T-helper 17 cell (primary cell): Measurements from ENCODE around the gene ENDOV. TPM values are rescaled to one million over a fixed set of nuclear protein-coding genes. Genes with fewer than 3 reads are reported as not detected.

Experiments used
- ATAC-seq: fragments of 150-1000 bp; cut with Tn5 transposase; 2 replicates; pipeline ENCODE4 v1.10.0; 2021; ENCODE audit warnings: mild to moderate bottlenecking, moderate library complexity
- DNase-seq, 3 donors: peaks; one replicate each; pipeline versions ENCODE4 v3.0.0 to v3.0.0-alpha.2; 2020 to 2021
- H3K9me3 ChIP-seq: one replicate; pipeline ENCODE4 v1.7.0; 2013; ENCODE audit warnings: low read length, mild to moderate bottlenecking; ENCODE audit not compliant: control insufficient read depth, poor library complexity, severe bottlenecking
- H3K27ac Mint-ChIP-seq: one replicate; pipeline ENCODE4 v1.8.0; 2022; ENCODE audit warnings: mild to moderate bottlenecking, moderate library complexity, mixed read lengths
- H3K27me3 Mint-ChIP-seq: one replicate; pipeline ENCODE4 v1.8.0; 2022; ENCODE audit warnings: mixed read lengths
- H3K36me3 Mint-ChIP-seq: one replicate; pipeline ENCODE4 v1.8.0; 2022; ENCODE audit warnings: low read depth, mixed read lengths
- H3K4me1 Mint-ChIP-seq: one replicate; pipeline ENCODE4 v1.8.0; 2022; ENCODE audit warnings: mild to moderate bottlenecking, mixed read lengths
- H3K4me3 Mint-ChIP-seq: one replicate; pipeline ENCODE4 v1.8.0; 2022; ENCODE audit warnings: mild to moderate bottlenecking, moderate library complexity, mixed read lengths
- total RNA-seq, 4 donors: library from RNA in 2 of 4; stranded (reverse) in 2 of 4; gene quantifications; one replicate each; pipeline ENCODE4 v1.2.3 and lab custom pipeline; 2022 to 2026

Gene ENDOV
- total RNA-seq, 2 donors from 2014 or later = 14.1 to 24.5 TPM

DNA sequence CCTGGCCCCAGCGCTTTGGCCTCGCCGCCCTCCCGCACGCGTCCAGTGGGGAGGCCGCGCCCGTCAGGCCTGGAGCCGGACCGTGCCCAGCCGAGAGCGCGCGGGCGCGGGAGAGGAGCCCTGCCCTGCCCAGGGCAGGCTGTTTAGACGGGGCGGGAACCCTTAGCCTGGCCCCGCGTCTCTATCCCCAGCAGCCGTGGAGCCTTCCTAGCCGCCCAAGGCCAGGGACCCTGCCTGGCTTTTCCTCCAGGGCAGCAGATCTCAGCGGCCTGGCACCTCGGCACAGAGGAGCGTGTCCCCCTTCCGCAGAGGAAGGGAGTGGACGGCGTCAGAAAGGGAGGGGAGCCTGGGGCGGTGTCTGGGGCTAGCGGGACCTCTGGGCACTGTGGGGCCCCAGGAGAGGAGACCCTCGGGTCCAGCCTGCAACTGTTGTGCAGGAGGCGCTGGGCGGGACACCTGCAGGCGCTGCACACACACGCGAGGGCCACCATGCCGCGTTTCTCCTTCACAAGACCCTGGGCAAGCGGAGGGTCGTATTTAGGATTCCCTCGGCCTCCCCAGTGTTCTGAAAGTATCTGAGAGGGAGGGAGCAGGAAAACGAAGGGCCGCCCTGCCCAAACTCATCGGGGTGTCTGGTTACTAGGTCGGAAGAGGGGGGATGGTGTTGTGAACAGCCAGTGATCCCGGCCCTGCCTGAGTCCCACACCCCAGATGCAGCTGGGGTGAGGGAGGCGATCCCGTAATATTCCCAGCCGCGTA is 63.7 kb downstream of the ENDOV start:
- peaks cover 5% of the 10 kb centered on the region for H3K36me3 Mint-ChIP-seq
- DNase-seq (no peak), ATAC-seq (no peak)
- peaks cover 12% of the 10 kb centered on the region for H3K4me1 Mint-ChIP-seq
- H3K27ac Mint-ChIP-seq = no peak overlapping the region
- peaks cover 62% of the 10 kb centered on the region for H3K27me3 Mint-ChIP-seq
- no peaks in the 10 kb centered on the region for H3K9me3 ChIP-seq
- H3K4me3 Mint-ChIP-seq = no peak overlapping the region

DNA sequence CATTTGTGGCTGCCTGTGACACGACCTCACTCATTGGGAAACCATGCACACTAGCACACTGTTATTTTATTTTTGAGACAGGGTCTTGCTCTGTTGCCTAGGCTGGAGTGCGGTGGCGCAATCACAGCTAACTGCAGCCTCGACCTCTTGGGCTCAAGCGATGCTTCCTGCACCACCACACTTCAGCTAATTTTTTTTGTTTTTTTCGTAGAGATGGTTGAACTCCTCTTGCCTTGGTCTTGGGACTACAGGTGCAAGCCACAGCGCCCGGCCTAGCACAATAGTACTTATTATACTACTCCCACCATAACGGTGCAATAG is 64.2 kb downstream of the ENDOV start:
- Mint-ChIP-seq H3K27me3 (peaks cover 61% of the 10 kb centered on the region), H3K4me3 (peak overlapping the region; percentile 49)

DNA sequence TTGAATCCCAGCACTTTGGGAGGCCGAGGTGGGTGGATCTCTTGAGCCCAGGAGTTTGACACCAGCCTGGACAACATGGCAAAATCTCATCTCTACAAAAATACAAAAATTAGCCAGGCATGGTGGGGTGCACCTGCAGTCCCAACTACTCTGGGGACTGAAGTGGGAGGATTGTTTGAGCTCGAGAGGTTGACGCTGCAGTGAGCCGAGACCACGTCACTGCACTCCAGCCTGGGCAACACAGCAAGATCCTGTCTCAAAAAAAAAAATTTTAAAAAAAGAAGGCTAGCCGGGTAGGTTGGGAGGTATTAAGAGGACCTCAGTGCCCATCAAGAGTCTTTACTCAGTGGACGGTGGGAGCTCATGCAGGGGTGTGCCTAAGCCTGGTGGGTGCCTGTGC is 65.3 kb downstream of the ENDOV start:
- H3K27me3 Mint-ChIP-seq = peaks cover 53% of the 10 kb centered on the region
- no peaks in the 10 kb centered on the region for H3K9me3 ChIP-seq
- no peak overlapping the region for H3K27ac Mint-ChIP-seq
- ATAC-seq (no peak), DNase-seq (no peak)
- H3K4me3 Mint-ChIP-seq = no peak overlapping the region
- peaks cover 5% of the 10 kb centered on the region for H3K36me3 Mint-ChIP-seq
- H3K4me1 Mint-ChIP-seq = peaks cover 3% of the 10 kb centered on the region

More for the DNA sequence above, 64.2 kb downstream of the ENDOV start:
- H3K27ac Mint-ChIP-seq = no peak overlapping the region
- ATAC-seq = no peak
- no peak for DNase-seq
- peaks cover 5% of the 10 kb centered on the region for H3K36me3 Mint-ChIP-seq
- peaks cover 12% of the 10 kb centered on the region for H3K4me1 Mint-ChIP-seq
- no peaks in the 10 kb centered on the region for H3K9me3 ChIP-seq

DNA sequence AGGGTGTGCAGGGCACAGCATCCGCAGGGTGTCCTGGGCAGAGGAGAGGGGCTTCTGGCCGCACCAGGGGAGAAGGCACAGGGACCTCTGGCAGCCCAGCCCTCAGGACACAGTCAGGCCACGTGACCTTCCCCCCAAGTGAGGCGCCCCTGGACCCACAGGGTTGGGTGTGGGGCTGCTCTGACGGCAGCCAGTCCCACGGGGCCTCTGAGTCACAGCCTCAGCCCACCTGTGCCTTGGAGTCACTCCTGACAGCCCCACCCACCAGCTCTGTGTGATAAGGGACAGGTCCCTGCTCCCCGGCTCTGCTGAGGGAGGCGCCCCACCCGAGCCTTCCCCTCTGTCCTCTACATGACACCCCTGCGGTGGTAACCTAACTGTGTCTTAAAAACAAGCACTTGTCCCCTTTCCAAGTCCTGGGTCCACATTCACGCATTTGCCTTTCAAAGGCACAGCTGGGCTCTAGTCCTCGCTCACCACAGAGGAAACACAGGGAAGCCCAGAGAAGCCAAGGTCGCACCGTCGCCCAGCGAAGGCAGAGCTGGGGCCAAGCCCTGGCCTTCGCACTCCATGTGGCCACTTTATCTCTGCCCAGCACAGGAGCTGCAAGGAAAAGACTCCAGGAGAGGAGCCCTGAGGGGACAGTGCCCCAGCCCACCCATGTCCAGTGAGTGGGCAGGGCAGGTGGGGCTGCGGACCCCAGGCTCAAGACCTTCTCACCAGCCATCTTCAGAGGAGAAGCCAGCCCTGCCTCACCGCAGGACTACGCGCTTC is 66.5 kb downstream of the ENDOV start:
- Mint-ChIP-seq H3K27me3 (peaks cover 62% of the 10 kb centered on the region), H3K36me3 (peaks cover 5% of the 10 kb centered on the region), H3K4me1 (peaks cover 2% of the 10 kb centered on the region), H3K27ac (no peak overlapping the region), H3K4me3 (no peak overlapping the region)
- DNase-seq = no peak
- no peaks in the 10 kb centered on the region for H3K9me3 ChIP-seq
- no peak for ATAC-seq

DNA sequence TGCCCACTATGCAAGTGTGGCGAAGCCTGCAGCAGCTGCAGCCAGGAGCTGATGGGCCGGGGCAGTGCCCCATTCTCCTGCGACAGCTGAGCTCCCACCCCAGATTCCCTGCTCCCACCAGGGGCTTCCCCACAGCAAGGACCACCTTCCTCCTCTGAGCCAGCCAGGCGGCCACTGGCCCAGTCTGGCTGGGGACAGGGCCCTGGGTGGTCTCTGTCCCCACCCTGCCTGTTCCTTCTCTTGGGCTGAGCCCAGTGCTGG is 67.0 kb downstream of the ENDOV start:
- H3K27me3 Mint-ChIP-seq = peaks cover 68% of the 10 kb centered on the region
- no peak for ATAC-seq
- no peak overlapping the region for H3K27ac Mint-ChIP-seq
- DNase-seq = no peak
- peaks cover 5% of the 10 kb centered on the region for H3K36me3 Mint-ChIP-seq
- peaks cover 2% of the 10 kb centered on the region for H3K4me1 Mint-ChIP-seq
- H3K4me3 Mint-ChIP-seq = no peak overlapping the region
- H3K9me3 ChIP-seq = no peaks in the 10 kb centered on the region

DNA sequence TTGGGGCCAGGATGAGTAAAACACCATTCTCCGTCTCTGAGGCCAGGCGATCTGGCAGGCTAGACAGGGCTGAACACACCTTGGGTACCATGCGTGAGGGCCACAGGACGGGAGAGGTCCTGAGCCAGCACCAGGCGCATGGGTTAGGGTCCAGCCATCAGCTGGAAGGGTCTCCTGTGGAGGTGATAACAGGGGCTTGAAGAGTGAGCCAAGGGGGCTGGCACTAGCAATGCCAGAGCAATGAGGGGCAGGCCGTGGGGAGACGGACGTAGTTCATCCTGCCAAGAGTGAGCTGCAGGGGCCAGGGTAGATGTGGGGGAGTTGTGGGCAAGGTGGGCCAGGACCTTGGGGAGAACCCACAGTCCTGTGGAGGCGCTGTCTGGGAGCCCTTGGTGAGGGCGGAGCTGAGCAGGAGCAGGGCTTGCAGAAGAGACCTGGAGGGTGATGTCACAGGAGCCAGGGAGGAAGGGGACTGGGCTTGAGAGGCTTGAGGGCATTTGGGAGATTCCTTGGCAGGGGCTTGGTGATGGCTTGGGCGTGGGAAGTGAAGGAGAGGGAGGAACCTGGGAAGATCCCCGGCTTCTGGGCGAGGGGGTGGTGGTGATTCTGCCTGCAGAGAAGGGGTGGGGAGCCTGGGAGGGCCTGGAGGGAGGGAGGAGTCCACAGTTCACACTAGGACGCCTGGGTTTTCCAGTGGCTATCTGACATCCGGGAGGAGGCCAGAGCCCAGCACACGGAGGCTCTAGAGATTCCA is 67.8 kb downstream of the ENDOV start:
- H3K9me3 ChIP-seq = no peaks in the 10 kb centered on the region
- DNase-seq = no peak
- H3K27me3 Mint-ChIP-seq = peaks cover 72% of the 10 kb centered on the region

DNA sequence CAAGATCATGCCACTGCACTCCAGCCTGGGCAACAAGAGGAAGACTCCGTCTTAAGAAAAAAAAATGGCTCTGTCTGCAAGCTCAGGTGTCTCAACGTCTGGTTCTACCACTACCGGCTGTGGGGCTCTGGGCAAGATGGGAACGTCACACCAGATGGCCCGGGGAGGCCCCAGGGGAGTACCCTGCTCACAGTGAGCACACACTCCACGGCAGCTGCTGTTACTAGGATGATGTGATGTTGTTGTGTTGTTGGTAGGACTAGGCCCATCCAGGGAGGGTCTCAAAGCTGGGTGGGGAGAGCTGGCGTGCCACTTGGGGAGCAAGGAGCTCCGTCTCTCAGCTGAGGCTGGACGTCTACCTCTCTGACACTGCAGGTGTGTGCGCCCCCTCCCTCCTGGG is 70.9 kb downstream of the ENDOV start:
- H3K36me3 Mint-ChIP-seq = peaks cover 5% of the 10 kb centered on the region
- no peak for ATAC-seq
- DNase-seq = no peak
- no peaks in the 10 kb centered on the region for H3K9me3 ChIP-seq
- peaks cover 65% of the 10 kb centered on the region for H3K27me3 Mint-ChIP-seq
- no peak overlapping the region for H3K27ac Mint-ChIP-seq
- no peaks in the 10 kb centered on the region for H3K4me1 Mint-ChIP-seq
- H3K4me3 Mint-ChIP-seq = no peak overlapping the region

More for the DNA sequence above, 67.8 kb downstream of the ENDOV start:
- H3K36me3 Mint-ChIP-seq = peaks cover 5% of the 10 kb centered on the region
- ATAC-seq = no peak
- no peak overlapping the region for H3K27ac Mint-ChIP-seq
- H3K4me3 Mint-ChIP-seq = no peak overlapping the region
- H3K4me1 Mint-ChIP-seq = peaks cover 2% of the 10 kb centered on the region

DNA sequence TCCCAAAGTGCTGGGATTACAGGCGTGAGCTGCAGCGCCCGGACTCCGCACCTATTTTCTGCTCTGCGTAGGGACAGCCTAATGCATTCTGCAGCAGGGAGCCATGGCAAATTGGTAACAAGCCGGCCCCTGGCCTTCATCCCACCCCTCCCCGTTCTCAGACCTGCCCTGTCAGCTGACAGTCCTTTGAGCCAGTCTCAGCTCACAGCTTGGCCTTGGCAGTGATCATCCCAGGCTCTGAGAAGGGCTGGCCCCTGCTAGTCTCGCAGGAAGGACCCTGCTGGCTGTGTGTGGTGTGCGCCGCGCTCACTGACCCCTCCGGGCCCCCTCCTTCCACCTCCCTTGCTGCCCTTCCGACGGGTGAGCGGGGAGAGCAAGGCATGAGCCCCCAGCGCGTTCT is 71.7 kb downstream of the ENDOV start:
- Mint-ChIP-seq H3K27me3 (peaks cover 61% of the 10 kb centered on the region), H3K36me3 (peaks cover 5% of the 10 kb centered on the region)

DNA sequence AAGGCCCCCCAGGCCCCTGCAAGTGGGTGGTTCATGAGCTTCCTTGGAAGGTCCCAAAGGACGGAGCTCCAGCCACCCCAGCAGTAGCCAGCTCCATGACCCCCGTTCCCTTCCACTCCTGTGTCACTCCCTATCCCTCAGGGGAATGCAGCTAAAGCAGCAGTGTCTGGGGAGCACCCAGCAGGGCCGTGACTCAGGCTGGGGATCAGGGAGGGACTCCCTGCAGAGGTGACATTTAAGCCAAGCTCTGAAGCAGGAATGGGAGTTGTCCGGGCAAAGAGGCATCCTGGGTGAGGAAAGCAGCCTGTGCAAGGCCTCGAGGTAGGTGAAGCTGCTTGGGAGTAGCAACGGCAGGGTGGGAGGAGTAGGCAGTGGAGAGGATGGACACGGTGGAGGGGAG is 72.5 kb downstream of the ENDOV start:
- Mint-ChIP-seq H3K36me3 (peaks cover 3% of the 10 kb centered on the region), H3K27ac (no peak overlapping the region), H3K27me3 (peaks cover 55% of the 10 kb centered on the region), H3K4me1 (no peaks in the 10 kb centered on the region), H3K4me3 (no peak overlapping the region)
- ATAC-seq (no peak), DNase-seq (no peak)
- H3K9me3 ChIP-seq = no peaks in the 10 kb centered on the region

More for the DNA sequence above, 71.7 kb downstream of the ENDOV start:
- no peaks in the 10 kb centered on the region for H3K9me3 ChIP-seq
- DNase-seq = no peak
- no peaks in the 10 kb centered on the region for H3K4me1 Mint-ChIP-seq
- no peak for ATAC-seq
- no peak overlapping the region for H3K4me3 Mint-ChIP-seq
- no peak overlapping the region for H3K27ac Mint-ChIP-seq

Other genes starting within 250 kb of the ENDOV start
- gene CARD14, start 245.1 kb upstream of the ENDOV start, total RNA-seq = not detected
- 100 to 1,000 TPM; 136 to 151 TPM for gene SGSH, start 194.8 kb upstream of the ENDOV start, total RNA-seq
- gene SLC26A11, start 194.7 kb upstream of the ENDOV start, total RNA-seq = 10 to 100 TPM; 57.0 to 73.8 TPM
- gene RNF213, start 154.3 kb upstream of the ENDOV start, total RNA-seq = 100 to 1,000 TPM; 528 to 571 TPM
- gene NPTX1, start 61.4 kb downstream of the ENDOV start, total RNA-seq = under 1 TPM; 0.07 to 0.99 TPM
- 10 to 100 TPM; 55.1 to 61.5 TPM for gene RPTOR, start 129.7 kb downstream of the ENDOV start, total RNA-seq